Naive thymus-derived CD8-positive, alpha-beta T cell (primary cell): ENCODE data around the gene PCDHB13. TPM values are rescaled to one million over a fixed set of nuclear protein-coding genes. Genes with fewer than 3 reads are reported as not detected.
"Not testable (repeated sequence)": the region's sequence is repeated elsewhere in the genome, so short reads cannot be mapped to it uniquely, and the experiment has no call there.

ENCODE experiments used
- ATAC-seq, 2 donors: fragments of 150-1000 bp; cut with Tn5 transposase in 1 of 2; sonication (Bioruptor Pico), chemical (Tn5 transposase) in 1 of 2; 1 replicate in 1 of 2; 2 replicates in 1 of 2; pipeline ENCODE4 v1.10.0; 2021; ENCODE audit warnings: mild to moderate bottlenecking in 2 of 2, moderate library complexity in 2 of 2
- POLR2A ChIA-PET: fragments of 350-600 bp; sonication (Branson Sonifier 250); formaldehyde crosslinking; loops from one replicate; lab custom pipeline; 2021; ENCODE audit warnings: antibody characterized with exemption; lab: Charles Lee
- DNase-seq, 10 donors: peaks; one replicate each; pipeline versions ENCODE4 v3.0.0 to v3.0.0-alpha.2; 2020 to 2022
- H3K27ac Mint-ChIP-seq, 10 donors: one replicate each; pipeline ENCODE4 v1.8.0; 2020 to 2022; ENCODE audit warnings: mild to moderate bottlenecking in 10 of 10, mixed read lengths in 10 of 10, moderate library complexity in 4 of 10, inconsistent platforms in 1 of 10
- H3K27me3 Mint-ChIP-seq, 5 donors: one replicate each; pipeline ENCODE4 v1.8.0; 2021 to 2022; ENCODE audit warnings: mixed read lengths in 5 of 5
- H3K36me3 Mint-ChIP-seq, 3 donors: one replicate each; pipeline ENCODE4 v1.8.0; 2020 to 2022; ENCODE audit warnings: mixed read lengths in 3 of 3, mild to moderate bottlenecking in 2 of 3, inconsistent platforms in 1 of 3
- H3K4me1 Mint-ChIP-seq, 4 donors: one replicate each; pipeline ENCODE4 v1.8.0; 2021 to 2022; ENCODE audit warnings: mixed read lengths in 4 of 4
- H3K4me3 Mint-ChIP-seq, 10 donors: one replicate each; pipeline ENCODE4 v1.8.0; 2020 to 2022; ENCODE audit warnings: mild to moderate bottlenecking in 10 of 10, mixed read lengths in 10 of 10, moderate library complexity in 6 of 10, inconsistent platforms in 1 of 10
- H3K9me3 Mint-ChIP-seq, 9 donors: one replicate each; pipeline ENCODE4 v1.8.0; 2020 to 2022; ENCODE audit warnings: mixed read lengths in 9 of 9, mild to moderate bottlenecking in 3 of 9, inconsistent platforms in 1 of 9, moderate library complexity in 1 of 9
- polyA plus RNA-seq, 3 donors: library from polyadenylated mRNA; unstranded; fragments of 300-500 nt; fragmentation: Illumina TruSeq; gene quantifications; one replicate each; pipeline ENCODE4 v1.2.3, GENCODE V29; 2021
- total RNA-seq, 8 experiments: library from RNA in 2 of 8; stranded (reverse) in 2 of 8; gene quantifications; one replicate each; pipeline ENCODE4 v1.2.3 and lab custom pipeline; 2021 to 2026

The PCDHB13 gene
- total RNA-seq: not detected
- not detected for polyA plus RNA-seq
- 0 reads per million in 6 experiments for total RNA-seq (lab: John Stamatoyannopoulos, UW)

DNA sequence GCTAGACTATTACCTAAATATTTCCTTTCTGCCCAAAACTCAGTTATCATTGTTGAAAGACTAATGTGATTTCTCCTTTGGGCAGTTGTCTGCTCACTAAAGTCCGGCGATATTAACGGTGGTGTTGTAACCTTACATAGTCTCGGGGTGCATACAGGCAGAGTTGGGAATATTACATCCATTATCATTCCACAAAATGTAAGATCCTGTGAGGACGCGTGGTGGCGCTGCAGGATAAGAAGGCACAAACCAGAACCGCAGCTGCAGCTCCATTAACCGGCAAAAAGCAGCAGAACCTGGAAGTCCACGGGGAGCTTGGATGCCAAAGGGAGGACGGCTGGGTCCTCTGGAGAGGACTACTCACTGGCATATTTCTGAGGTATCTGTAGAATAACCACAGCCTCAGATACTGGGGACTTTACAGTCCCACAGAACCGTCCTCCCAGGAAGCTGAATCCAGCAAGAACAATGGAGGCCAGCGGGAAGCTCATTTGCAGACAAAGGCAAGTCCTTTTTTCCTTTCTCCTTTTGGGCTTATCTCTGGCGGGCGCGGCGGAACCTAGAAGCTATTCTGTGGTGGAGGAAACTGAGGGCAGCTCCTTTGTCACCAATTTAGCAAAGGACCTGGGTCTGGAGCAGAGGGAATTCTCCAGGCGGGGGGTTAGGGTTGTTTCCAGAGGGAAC lies at the start of gene PCDHB13:
TSS of gene PCDHB13 (plus strand) at position 264 of the 684 bp plus-strand sequence. CDS start at position 469, 205 bp downstream.
- DNase-seq: peak in 2 of 10 donors; percentile 11 to 18
- Mint-ChIP-seq H3K27me3 (peaks cover 27 to 79% (median 53%) of the 10 kb centered on the region in 5 donors), H3K4me3 (peak within 1 kb of the TSS in 3 of 10 donors; percentile 12 to 33 (median 20))

DNA sequence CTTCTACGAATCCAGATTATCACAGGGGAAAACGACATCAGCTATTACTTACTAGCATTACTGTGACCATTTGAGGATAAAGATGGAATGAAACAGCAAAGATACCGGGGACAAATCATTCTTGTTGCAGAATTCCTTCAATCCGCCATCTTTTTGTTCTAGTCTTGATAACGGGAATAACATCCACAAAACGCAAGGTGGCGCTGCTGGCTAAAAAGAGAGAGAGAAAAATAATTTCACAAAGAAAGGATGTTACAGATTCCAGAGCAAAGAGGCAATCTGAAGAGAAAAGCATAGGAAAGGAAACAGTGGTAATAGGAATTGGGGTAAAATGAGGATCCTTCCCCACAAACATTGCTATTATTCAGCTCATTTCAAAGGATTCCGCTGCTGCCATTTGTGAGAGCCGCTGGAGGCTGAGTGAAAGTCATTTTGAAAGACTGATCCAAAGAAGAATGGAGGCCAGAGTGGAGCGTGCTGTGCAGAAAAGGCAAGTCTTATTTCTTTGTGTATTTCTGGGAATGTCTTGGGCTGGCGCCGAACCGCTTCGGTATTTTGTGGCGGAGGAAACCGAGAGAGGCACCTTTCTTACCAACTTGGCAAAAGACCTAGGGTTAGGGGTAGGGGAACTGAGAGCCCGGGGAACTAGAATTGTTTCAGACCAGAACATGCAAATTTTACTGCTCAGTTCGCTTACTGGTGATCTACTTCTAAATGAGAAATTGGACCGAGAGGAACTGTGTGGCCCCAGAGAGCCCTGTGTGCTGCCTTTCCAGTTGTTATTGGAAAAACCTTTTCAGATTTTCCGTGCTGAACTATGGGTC lies 41.1 kb upstream of the PCDHB13 start, which contains the start of gene PCDHB7:
TSS of gene PCDHB7 (plus strand) at position 264 of the 824 bp plus-strand sequence. CDS start at position 456, 192 bp downstream.
- peak within 1 kb of the TSS in 3 of 10 donors; percentile 6 to 24 (median 23) for H3K4me3 Mint-ChIP-seq
- ATAC-seq: no peak
- H3K4me1 Mint-ChIP-seq: peaks cover 0 to 6% (median 2%) of the 10 kb centered on the region in 4 donors
- H3K9me3 Mint-ChIP-seq: peaks cover 0 to 32% (median 18%) of the 10 kb centered on the region in 9 donors
- peak in 3 of 10 donors; percentile 8 to 25 (median 21) for DNase-seq
- POLR2A ChIA-PET: no interaction called here
- peaks cover 20 to 48% (median 37%) of the 10 kb centered on the region in 5 donors for H3K27me3 Mint-ChIP-seq
- no peak within 1 kb of the TSS for H3K27ac Mint-ChIP-seq
- peaks cover 0 to 20% (median 8%) of the 10 kb centered on the region in 3 donors for H3K36me3 Mint-ChIP-seq

More for the DNA sequence above, at the start of gene PCDHB13:
- H3K4me1 Mint-ChIP-seq, POLR2A ChIA-PET, H3K27ac Mint-ChIP-seq, ATAC-seq: not testable (repeated sequence)
- Mint-ChIP-seq H3K9me3 (peaks cover 0 to 71% (median 24%) of the 10 kb centered on the region in 9 donors), H3K36me3 (peaks cover 17 to 36% (median 23%) of the 10 kb centered on the region in 3 donors)

DNA sequence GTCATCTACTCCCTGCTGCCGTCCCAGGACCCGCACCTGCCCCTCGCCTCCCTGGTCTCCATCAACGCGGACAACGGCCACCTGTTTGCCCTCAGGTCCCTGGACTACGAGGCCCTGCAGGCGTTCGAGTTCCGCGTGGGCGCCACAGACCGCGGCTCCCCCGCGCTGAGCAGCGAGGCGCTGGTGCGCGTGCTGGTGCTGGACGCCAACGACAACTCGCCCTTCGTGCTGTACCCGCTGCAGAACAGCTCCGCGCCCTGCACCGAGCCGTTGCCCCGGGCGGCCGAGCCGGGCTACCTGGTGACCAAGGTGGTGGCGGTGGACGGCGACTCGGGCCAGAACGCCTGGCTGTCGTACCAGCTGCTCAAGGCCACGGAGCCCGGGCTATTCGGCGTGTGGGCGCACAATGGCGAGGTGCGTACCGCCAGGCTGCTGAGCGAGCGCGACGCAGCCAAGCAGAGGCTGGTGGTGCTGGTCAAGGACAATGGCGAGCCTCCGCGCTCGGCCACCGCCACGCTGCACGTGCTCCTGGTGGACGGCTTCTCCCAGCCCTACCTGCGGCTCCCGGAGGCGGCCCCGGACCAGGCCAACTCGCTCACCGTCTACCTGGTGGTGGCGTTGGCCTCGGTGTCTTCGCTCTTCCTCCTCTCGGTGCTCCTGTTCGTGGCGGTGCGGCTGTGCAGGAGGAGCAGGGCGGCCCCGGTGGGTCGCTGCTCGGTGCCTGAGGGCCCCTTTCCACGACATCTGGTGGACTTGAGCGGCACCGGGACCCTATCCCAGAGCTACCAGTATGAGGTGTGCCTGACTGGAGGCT lies 39.2 kb upstream of the PCDHB13 start:
- peaks cover 10 to 29% (median 24%) of the 10 kb centered on the region in 5 donors for H3K27me3 Mint-ChIP-seq
- POLR2A ChIA-PET, H3K27ac Mint-ChIP-seq, H3K4me1 Mint-ChIP-seq, DNase-seq, ATAC-seq: not testable (repeated sequence)
- peaks cover 0 to 24% (median 11%) of the 10 kb centered on the region in 9 donors for H3K9me3 Mint-ChIP-seq
- H3K36me3 Mint-ChIP-seq: peaks cover 0 to 16% (median 5%) of the 10 kb centered on the region in 3 donors
- peak overlapping the region in 1 of 10 donors; percentile 10 for H3K4me3 Mint-ChIP-seq

DNA sequence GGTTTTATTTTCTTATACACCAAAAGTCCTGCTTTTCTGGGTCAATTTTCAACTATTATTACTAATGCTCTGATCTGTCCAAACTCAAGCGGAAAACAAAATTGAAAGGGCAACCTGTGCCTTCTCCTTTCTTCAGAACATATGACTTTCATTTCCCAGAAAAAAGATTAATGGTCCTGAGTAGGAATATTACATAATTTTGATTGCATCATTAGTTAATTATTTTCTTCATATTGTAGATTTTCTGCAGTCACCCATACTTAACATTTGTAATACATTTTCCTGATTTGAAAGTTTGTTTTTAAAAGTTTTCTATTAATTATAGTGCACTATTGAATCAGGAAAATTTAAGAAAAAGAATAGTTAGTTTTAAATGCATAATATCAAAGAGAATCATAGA lies 37.8 kb upstream of the PCDHB13 start:
- no peak overlapping the region for H3K27ac Mint-ChIP-seq
- POLR2A ChIA-PET: no interaction called here
- H3K4me1 Mint-ChIP-seq: peaks cover 0 to 6% (median 2%) of the 10 kb centered on the region in 4 donors
- H3K4me3 Mint-ChIP-seq: no peak overlapping the region
- H3K36me3 Mint-ChIP-seq: peaks cover 0 to 21% (median 5%) of the 10 kb centered on the region in 3 donors
- H3K27me3 Mint-ChIP-seq: peaks cover 14 to 28% (median 19%) of the 10 kb centered on the region in 5 donors
- DNase-seq: no peak
- ATAC-seq: no peak
- peaks cover 0 to 31% (median 17%) of the 10 kb centered on the region in 9 donors for H3K9me3 Mint-ChIP-seq

DNA sequence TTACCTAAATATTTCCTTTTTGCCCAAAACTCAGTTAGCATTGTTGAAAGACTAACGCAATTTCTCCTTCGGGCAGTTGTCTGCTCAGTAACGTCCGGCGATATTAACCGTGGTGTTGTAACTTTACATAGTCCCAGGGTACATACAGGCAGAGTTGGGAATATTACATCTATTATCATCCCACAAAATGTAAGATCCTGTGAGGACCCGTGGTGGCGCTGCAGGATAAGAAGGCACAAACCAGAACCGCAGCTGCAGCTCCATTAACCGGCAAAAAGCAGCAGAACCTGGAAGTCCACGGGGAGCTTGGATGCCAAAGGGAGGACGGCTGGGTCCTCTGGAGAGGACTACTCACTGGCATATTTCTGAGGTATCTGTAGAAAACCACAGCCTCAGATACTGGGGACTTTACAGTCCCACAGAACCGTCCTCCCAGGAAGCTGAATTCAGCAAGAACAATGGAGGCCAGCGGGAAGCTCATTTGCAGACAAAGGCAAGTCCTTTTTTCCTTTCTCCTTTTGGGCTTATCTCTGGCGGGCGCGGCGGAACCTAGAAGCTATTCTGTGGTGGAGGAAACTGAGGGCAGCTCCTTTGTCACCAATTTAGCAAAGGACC lies 36.0 kb upstream of the PCDHB13 start, which contains the start of gene PCDHB8:
TSS of gene PCDHB8 (plus strand) at position 214 of the 615 bp plus-strand sequence. CDS start at position 459, 245 bp downstream.
- peaks cover 0 to 40% (median 25%) of the 10 kb centered on the region in 9 donors for H3K9me3 Mint-ChIP-seq
- H3K27ac Mint-ChIP-seq, POLR2A ChIA-PET, ATAC-seq, H3K4me3 Mint-ChIP-seq, H3K4me1 Mint-ChIP-seq, DNase-seq: not testable (repeated sequence)
- H3K27me3 Mint-ChIP-seq: peaks cover 21 to 36% (median 26%) of the 10 kb centered on the region in 5 donors
- H3K36me3 Mint-ChIP-seq: peaks cover 1 to 22% (median 4%) of the 10 kb centered on the region in 3 donors

DNA sequence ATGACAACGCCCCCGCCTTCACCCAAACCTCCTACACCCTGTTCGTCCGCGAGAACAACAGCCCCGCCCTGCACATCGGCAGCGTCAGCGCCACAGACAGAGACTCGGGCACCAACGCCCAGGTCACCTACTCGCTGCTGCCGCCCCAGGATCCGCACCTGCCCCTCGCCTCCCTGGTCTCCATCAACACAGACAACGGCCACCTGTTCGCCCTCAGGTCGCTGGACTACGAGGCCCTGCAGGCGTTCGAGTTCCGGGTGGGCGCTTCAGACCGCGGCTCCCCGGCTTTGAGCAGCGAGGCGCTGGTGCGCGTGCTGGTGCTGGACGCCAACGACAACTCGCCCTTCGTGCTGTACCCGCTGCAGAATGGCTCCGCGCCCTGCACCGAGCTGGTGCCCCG lies 34.3 kb upstream of the PCDHB13 start:
- POLR2A ChIA-PET, H3K4me1 Mint-ChIP-seq, H3K27ac Mint-ChIP-seq, H3K4me3 Mint-ChIP-seq, ATAC-seq: not testable (repeated sequence)
- peak in 1 of 10 donors; percentile 65 for DNase-seq
- Mint-ChIP-seq H3K27me3 (peaks cover 20 to 33% (median 25%) of the 10 kb centered on the region in 5 donors), H3K36me3 (peaks cover 0 to 23% (median 4%) of the 10 kb centered on the region in 3 donors), H3K9me3 (peaks cover 0 to 35% (median 24%) of the 10 kb centered on the region in 9 donors)

DNA sequence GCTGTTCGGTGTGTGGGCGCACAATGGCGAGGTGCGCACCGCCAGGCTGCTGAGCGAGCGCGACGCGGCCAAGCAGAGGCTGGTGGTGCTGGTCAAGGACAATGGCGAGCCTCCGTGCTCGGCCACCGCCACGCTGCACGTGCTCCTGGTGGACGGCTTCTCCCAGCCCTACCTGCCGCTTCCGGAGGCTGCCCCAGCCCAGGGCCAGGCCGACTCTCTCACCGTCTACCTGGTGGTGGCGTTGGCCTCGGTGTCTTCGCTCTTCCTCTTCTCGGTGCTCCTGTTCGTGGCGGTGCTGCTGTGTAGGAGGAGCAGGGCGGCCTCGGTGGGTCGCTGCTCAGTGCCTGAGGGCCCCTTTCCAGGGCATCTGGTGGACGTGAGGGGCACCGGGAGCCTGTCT lies 33.8 kb upstream of the PCDHB13 start:
- Mint-ChIP-seq H3K9me3 (peaks cover 0 to 38% (median 28%) of the 10 kb centered on the region in 9 donors), H3K36me3 (peaks cover 5 to 28% (median 7%) of the 10 kb centered on the region in 3 donors), H3K4me3 (peak overlapping the region in 1 of 10 donors; percentile 43), H3K27me3 (peaks cover 25 to 38% (median 30%) of the 10 kb centered on the region in 5 donors)
- H3K27ac Mint-ChIP-seq, ATAC-seq, H3K4me1 Mint-ChIP-seq, POLR2A ChIA-PET: not testable (repeated sequence)
- peak in 1 of 10 donors; percentile 53 for DNase-seq

DNA sequence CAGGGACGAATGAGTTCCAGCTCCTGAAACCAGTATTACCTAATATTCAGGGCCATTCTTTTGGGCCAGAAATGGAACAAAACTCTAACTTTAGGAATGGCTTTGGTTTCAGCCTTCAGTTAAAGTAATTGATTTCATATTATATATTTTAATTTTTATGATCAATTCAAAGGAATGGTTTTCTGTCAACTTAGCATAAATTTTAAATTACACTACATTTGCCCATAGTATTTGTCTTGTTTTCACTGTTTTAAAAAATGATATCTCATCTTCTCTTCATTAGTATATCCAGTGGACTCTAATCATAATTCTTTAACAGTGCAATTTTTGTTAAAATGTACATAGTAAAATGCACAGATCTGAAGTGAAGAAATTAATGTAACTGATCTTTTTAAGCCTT lies 33.4 kb upstream of the PCDHB13 start:
- H3K36me3 Mint-ChIP-seq: peaks cover 5 to 32% (median 9%) of the 10 kb centered on the region in 3 donors
- POLR2A ChIA-PET: no interaction called here
- peaks cover 0 to 40% (median 32%) of the 10 kb centered on the region in 9 donors for H3K9me3 Mint-ChIP-seq
- ATAC-seq: no peak
- peaks cover 27 to 40% (median 34%) of the 10 kb centered on the region in 5 donors for H3K27me3 Mint-ChIP-seq
- DNase-seq: no peak
- H3K4me1 Mint-ChIP-seq: no peaks in the 10 kb centered on the region
- H3K4me3 Mint-ChIP-seq: peak overlapping the region in 1 of 10 donors; percentile 43
- H3K27ac Mint-ChIP-seq: no peak overlapping the region

DNA sequence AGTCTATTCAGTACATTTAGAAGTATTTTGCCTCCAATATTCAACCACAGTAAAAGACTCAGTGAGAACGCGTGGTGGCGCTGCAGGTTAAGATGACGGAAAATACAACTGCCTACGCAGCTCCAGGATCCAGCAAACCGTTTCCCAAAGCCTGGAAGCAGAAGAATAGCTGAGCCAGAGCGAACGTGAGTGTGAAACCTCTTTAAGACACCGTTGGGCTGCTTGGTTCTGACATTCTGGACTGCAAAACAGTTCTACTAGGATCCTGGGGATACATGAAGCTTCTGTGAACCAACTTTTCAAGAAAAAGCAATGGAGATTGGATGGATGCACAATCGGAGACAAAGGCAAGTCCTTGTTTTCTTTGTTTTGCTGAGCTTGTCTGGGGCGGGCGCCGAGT lies 31.5 kb upstream of the PCDHB13 start, which contains the start of gene PCDHB16:
TSS of gene PCDHB16 (plus strand) at position 140 of the 400 bp plus-strand sequence. CDS start at position 313, 173 bp downstream.
- Mint-ChIP-seq H3K4me1 (peaks cover 2 to 6% (median 4%) of the 10 kb centered on the region in 4 donors), H3K36me3 (peaks cover 5 to 43% (median 9%) of the 10 kb centered on the region in 3 donors), H3K4me3 (no peak within 1 kb of the TSS), H3K27ac (no peak within 1 kb of the TSS), H3K9me3 (peaks cover 6 to 47% (median 41%) of the 10 kb centered on the region in 9 donors), H3K27me3 (peaks cover 37 to 55% (median 45%) of the 10 kb centered on the region in 5 donors)
- DNase-seq (no peak), ATAC-seq (no peak)
- POLR2A ChIA-PET: no interaction called here

DNA sequence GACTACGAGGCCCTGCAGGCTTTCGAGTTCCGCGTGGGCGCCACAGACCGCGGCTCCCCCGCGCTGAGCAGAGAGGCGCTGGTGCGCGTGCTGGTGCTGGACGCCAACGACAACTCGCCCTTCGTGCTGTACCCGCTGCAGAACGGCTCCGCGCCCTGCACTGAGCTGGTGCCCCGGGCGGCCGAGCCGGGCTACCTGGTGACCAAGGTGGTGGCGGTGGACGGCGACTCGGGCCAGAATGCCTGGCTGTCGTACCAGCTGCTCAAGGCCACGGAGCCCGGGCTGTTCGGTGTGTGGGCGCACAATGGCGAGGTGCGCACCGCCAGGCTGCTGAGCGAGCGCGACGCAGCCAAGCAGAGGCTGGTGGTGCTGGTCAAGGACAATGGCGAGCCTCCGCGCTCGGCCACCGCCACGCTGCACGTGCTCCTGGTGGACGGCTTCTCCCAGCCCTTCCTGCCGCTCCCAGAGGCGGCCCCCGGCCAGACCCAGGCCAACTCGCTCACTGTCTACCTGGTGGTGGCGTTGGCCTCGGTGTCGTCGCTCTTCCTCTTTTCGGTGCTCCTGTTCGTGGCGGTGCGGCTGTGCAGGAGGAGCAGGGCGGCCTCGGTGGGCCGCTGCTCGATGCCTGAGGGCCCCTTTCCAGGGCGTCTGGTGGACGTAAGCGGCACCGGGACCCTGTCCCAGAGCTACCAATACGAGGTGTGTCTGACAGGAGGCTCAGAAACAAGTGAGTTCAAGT lies 29.4 kb upstream of the PCDHB13 start:
- H3K27ac Mint-ChIP-seq, ATAC-seq, H3K4me3 Mint-ChIP-seq, DNase-seq, POLR2A ChIA-PET: not testable (repeated sequence)
- H3K36me3 Mint-ChIP-seq: peaks cover 12 to 53% (median 14%) of the 10 kb centered on the region in 3 donors
- peaks cover 2 to 11% (median 4%) of the 10 kb centered on the region in 4 donors for H3K4me1 Mint-ChIP-seq
- H3K9me3 Mint-ChIP-seq: peaks cover 6 to 60% (median 49%) of the 10 kb centered on the region in 9 donors
- H3K27me3 Mint-ChIP-seq: peaks cover 42 to 70% (median 56%) of the 10 kb centered on the region in 5 donors
